HepG2 (cell line): ENCODE data around the gene KCTD6. TPM values are rescaled to one million over a fixed set of nuclear protein-coding genes. Genes with fewer than 3 reads are reported as not detected.

Source experiments
- BATF2 ChIP-seq: sonication (generic); formaldehyde crosslinking; IDR thresholded peaks from 2 replicates; pipeline ENCODE4 v1.8.0; 2022; ENCODE audit warnings: mild to moderate bottlenecking, missing genetic modification reagents, moderate library complexity
- DNMT1 ChIP-seq: sonication (generic); formaldehyde crosslinking; IDR thresholded peaks from 2 replicates; pipeline ENCODE4 v1.5.1; 2020; ENCODE audit warnings: mild to moderate bottlenecking, missing genetic modification reagents
- HMGXB3 ChIP-seq: sonication (generic); formaldehyde crosslinking; IDR thresholded peaks from 2 replicates; pipeline ENCODE4 v1.4.0; 2020; ENCODE audit warnings: missing genetic modification reagents, borderline replicate concordance
- IKZF1 ChIP-seq: fragments of 450-650 bp; IDR thresholded peaks from 2 replicates; pipeline ENCODE4 v1.7.1; 2016
- KAT2B ChIP-seq: fragments of 150-350 bp; IDR thresholded peaks from 2 replicates; pipeline ENCODE4 v1.6.1; 2014; ENCODE audit warnings: low read depth, low read length, borderline replicate concordance
- KLF15 ChIP-seq: sonication (generic); formaldehyde crosslinking; IDR thresholded peaks from 2 replicates; pipeline ENCODE4 v1.8.1; 2023; ENCODE audit warnings: borderline replicate concordance, mild to moderate bottlenecking, inconsistent platforms, missing genetic modification reagents, mixed read lengths
- MLXIP ChIP-seq: sonication (generic); formaldehyde crosslinking; IDR thresholded peaks from 2 replicates; pipeline ENCODE4 v1.9.0; 2021; ENCODE audit warnings: missing genetic modification reagents, borderline replicate concordance
- RAD21 ChIP-seq: fragments of 450-650 bp; formaldehyde crosslinking; IDR thresholded peaks from 2 replicates; pipeline ENCODE4 v1.5.0; 2020; ENCODE audit warnings: mild to moderate bottlenecking
- SP5 ChIP-seq: IDR thresholded peaks from 2 replicates; pipeline ENCODE4 v1.6.1; 2016; ENCODE audit warnings: low read depth, borderline replicate concordance
- TEAD2 ChIP-seq: sonication (generic); formaldehyde crosslinking; IDR thresholded peaks from 2 replicates; pipeline ENCODE4 v1.9.0; 2021; ENCODE audit warnings: missing genetic modification reagents
- TFDP2 ChIP-seq: sonication (generic); formaldehyde crosslinking; IDR thresholded peaks from 2 replicates; pipeline ENCODE4 v1.4.0; 2020; ENCODE audit warnings: missing genetic modification reagents
- TOE1 ChIP-seq: sonication (generic); formaldehyde crosslinking; IDR thresholded peaks from 2 replicates; pipeline ENCODE4 v1.4.0; 2020; ENCODE audit warnings: mild to moderate bottlenecking, missing genetic modification reagents
- ZBTB44 ChIP-seq: sonication (generic); formaldehyde crosslinking; IDR thresholded peaks from 2 replicates; pipeline ENCODE4 v1.4.0; 2020; ENCODE audit warnings: missing genetic modification reagents
- ZNF18 ChIP-seq: sonication (generic); formaldehyde crosslinking; IDR thresholded peaks from 2 replicates; pipeline ENCODE4 v1.8.0; 2022; ENCODE audit warnings: mild to moderate bottlenecking, missing genetic modification reagents; ENCODE audit not compliant: insufficient replicate concordance
- ZNF547 ChIP-seq: sonication (generic); formaldehyde crosslinking; IDR thresholded peaks from 2 replicates; pipeline ENCODE4 v1.5.1; 2020; ENCODE audit warnings: mild to moderate bottlenecking, missing genetic modification reagents
- ZNF768 ChIP-seq: sonication (generic); formaldehyde crosslinking; IDR thresholded peaks from 2 replicates; pipeline ENCODE4 v1.4.0; 2020; ENCODE audit warnings: missing genetic modification reagents
- polyA plus RNA-seq, 8 experiments: library from polyadenylated mRNA; depleted of rRNA in 3 of 8; stranded (reverse) in 7 of 8; unstranded in 1 of 8; fragments of >200 nt; fragmentation: Illumina TruSeq in 4 of 8; extraction: Trizol in 4 of 8; gene quantifications; 2 replicates each; pipeline versions ENCODE4 v1.2.1 to v1.2.3, GENCODE V29; 2011 to 2016; ENCODE audit warnings: low read depth in 4 of 8, missing spikeins in 1 of 8, mixed read lengths in 1 of 8; ENCODE audit not compliant: insufficient read depth in 1 of 8
- total RNA-seq, 5 experiments: library from RNA; depleted of rRNA; stranded (reverse); fragments of >200 nt; fragmentation: Illumina TruSeq; extraction: Trizol; gene quantifications; 2 replicates each; pipeline ENCODE4 v1.2.3, GENCODE V29; 2016; ENCODE audit warnings: low read depth in 1 of 5

Gene KCTD6
- total and polyA plus RNA-seq, 2 of the 13 experiments (the other 11 are each of a cell fraction or from before 2014, with no cell fraction given), result 13.4 to 14.2 TPM

- TF ChIP-seq RAD21 (CRISPR knock-in tag) (peak; percentile 84), TFDP2 (CRISPR knock-in tag) (0 out of 2 replicates have a peak, but pooled peaks have one; percentile 19), ZNF18 (peak; percentile 91), ZNF768 (CRISPR knock-in tag) (no peak), BATF2 (no peak), KLF15 (no peak), ZNF547 (CRISPR knock-in tag) (no peak), SP5 (CRISPR knock-in tag) (no peak), HMGXB3 (CRISPR knock-in tag) (0 out of 2 replicates have a peak, but pooled peaks have one; percentile 21), KAT2B (no peak), IKZF1 (no peak), DNMT1 (CRISPR knock-in tag) (no peak), TOE1 (CRISPR knock-in tag) (no peak), ZBTB44 (CRISPR knock-in tag) (no peak), TEAD2 (CRISPR knock-in tag) (no peak), MLXIP (CRISPR knock-in tag) (no peak)
Measured at GRCh38 chr3:58463181-58463941, 28.5 kb upstream of the KCTD6 start (continued).
